Panc1 (cell line): ENCODE results near the gene ADH1A. TPM values are rescaled to one million over a fixed set of nuclear protein-coding genes. Genes with fewer than 3 reads are reported as not detected.
"Not testable (repeated sequence)": the region's sequence is repeated elsewhere in the genome, so short reads cannot be mapped to it uniquely, and the experiment has no call there.

ENCODE experiments used
- ATAC-seq: fragments of 200-7000 bp; cut with Tn5 transposase; 2 replicates; pipeline ENCODE4 v1.9.1; 2020; ENCODE audit warnings: mild to moderate bottlenecking, moderate library complexity
- BruUV-seq: library from RNA; stranded (reverse); fragments of 400-500 nt; replicated peaks from 2 replicates; lab custom pipeline; 2021; lab: Mats Ljungman, UMichigan
- CTCF ChIA-PET: fragments of 300-600 bp; sonication (Branson Sonifier 250); formaldehyde crosslinking; loops from one replicate; lab custom pipeline; 2022; ENCODE audit warnings: antibody characterized with exemption; lab: Charles Lee
- POLR2A ChIA-PET: fragments of 300-600 bp; sonication (Branson Sonifier 250); formaldehyde crosslinking; loops from one replicate; lab custom pipeline; 2022; ENCODE audit warnings: antibody characterized with exemption; lab: Charles Lee
- DNase-seq: peaks from one replicate; pipeline ENCODE4 v3.0.0-alpha.2; 2010; ENCODE audit warnings: low read depth, low spot score
- H3K27ac ChIP-seq: 2 replicates; pipeline ENCODE4 v1.5.1; 2011; ENCODE audit warnings: mild to moderate bottlenecking, low read length, inconsistent platforms
- H3K27me3 ChIP-seq: fragments of 200-500 bp; sonication (Bioruptor generic); 2 replicates; pipeline ENCODE4 v1.6.0; 2014; ENCODE audit warnings: low read length, inconsistent platforms; ENCODE audit not compliant: control insufficient read depth, insufficient read depth
- H3K36me3 ChIP-seq: fragments of 200-500 bp; sonication (Bioruptor generic); 2 replicates; pipeline ENCODE4 v1.5.1; 2014; ENCODE audit warnings: inconsistent platforms, mild to moderate bottlenecking, low read length, moderate library complexity; ENCODE audit not compliant: control insufficient read depth, insufficient read depth
- H3K4me1 ChIP-seq: 2 replicates; pipeline ENCODE4 v1.5.1; 2011; ENCODE audit warnings: inconsistent platforms, mild to moderate bottlenecking, low read length, moderate library complexity; ENCODE audit not compliant: control insufficient read depth, insufficient read depth
- H3K4me3 ChIP-seq, 2 experiments: 2 replicates each; pipeline ENCODE4 v1.5.1; 2011 to 2012; ENCODE audit warnings: low read depth in 2 of 2, low read length in 2 of 2, mild to moderate bottlenecking in 2 of 2, inconsistent platforms in 1 of 2, moderate library complexity in 1 of 2
- H3K9me3 ChIP-seq: fragments of 200-500 bp; sonication (Bioruptor generic); 2 replicates; pipeline ENCODE4 v1.5.1; 2014; ENCODE audit warnings: low read depth, mild to moderate bottlenecking, inconsistent platforms, low read length, moderate library complexity; ENCODE audit not compliant: control insufficient read depth, insufficient read depth
- CTCF ChIP-seq: fragments of 450-650 bp; IDR thresholded peaks from 2 replicates; pipeline ENCODE4 v1.5.1; 2017; ENCODE audit warnings: mild to moderate bottlenecking
- POLR2AphosphoS5 ChIP-seq: IDR thresholded peaks from 2 replicates; pipeline ENCODE4 v1.6.1; 2012; ENCODE audit warnings: mild to moderate bottlenecking, low read depth, low read length, moderate library complexity
- REST ChIP-seq, 2 experiments: IDR thresholded peaks; 2 replicates each; pipeline ENCODE4 v1.6.1; 2011 to 2012; ENCODE audit warnings: low read depth in 2 of 2, control low read depth in 1 of 2, low read length in 1 of 2, mild to moderate bottlenecking in 1 of 2, moderate library complexity in 1 of 2; ENCODE audit not compliant: insufficient read depth in 1 of 2
- SIN3A ChIP-seq: IDR thresholded peaks from 2 replicates; pipeline ENCODE4 v1.6.1; 2012; ENCODE audit warnings: low read depth, mild to moderate bottlenecking, low read length, moderate library complexity, borderline replicate concordance; ENCODE audit not compliant: insufficient read depth
- TCF7L2 ChIP-seq: IDR thresholded peaks from 2 replicates; pipeline ENCODE4 v1.6.1; 2011; ENCODE audit warnings: mild to moderate bottlenecking, low read depth, low read length, inconsistent platforms
- in situ Hi-C: cut with HindIII; loops from 2 replicates; pipeline ENCODE4 v1.10.0; 2016; ENCODE audit warnings: low sequenced_read_pairs, low pct_unique_long_range_greater_than_20kb
- intact Hi-C: fragments of 100-400 bp; cut with micrococcal nuclease; formaldehyde crosslinking; loops from one replicate; pipeline ENCODE4 v1.10.0; 2022; ENCODE audit not compliant: unreplicated experiment
- total RNA-seq: library from RNA; stranded (reverse); gene quantifications from one replicate; pipeline ENCODE4 v1.2.1, GENCODE V29; 2021; ENCODE audit not compliant: unreplicated experiment

Gene ADH1A
- total RNA-seq, 1 experiment from 2014 or later: not detected

GRCh38 chr4:99234331-99235010 lies 56.3 kb downstream of the ADH1A start:
- DNase-seq (no peak), ATAC-seq (no peak)
- no peaks in the 10 kb centered on the region for H3K9me3 ChIP-seq
- no peaks in the 10 kb centered on the region for H3K36me3 ChIP-seq
- CTCF ChIA-PET: no interaction called here
- in situ Hi-C loops: no loop called here
- no peak for TF ChIP-seq CTCF
- no peak for TF ChIP-seq SIN3A
- TF ChIP-seq POLR2AphosphoS5: no peak
- TF ChIP-seq REST (IDR thresholded peaks at IDR 0.05; ENCODE audit: insufficient read depth in 1 of 2, low read depth in 2 of 2, low read length in 1 of 2): no peak
- TF ChIP-seq TCF7L2: no peak
- H3K27ac ChIP-seq: no peak overlapping the region
- H3K27me3 ChIP-seq: no peaks in the 10 kb centered on the region
- BruUV-seq: no TSS peak
- POLR2A ChIA-PET: no interaction called here
- no peaks in the 10 kb centered on the region for H3K4me1 ChIP-seq
- intact Hi-C loops: no loop called here
- no peak overlapping the region for H3K4me3 ChIP-seq

GRCh38 chr4:99233397-99233796 lies 57.4 kb downstream of the ADH1A start:
- H3K4me3 ChIP-seq, H3K4me1 ChIP-seq, in situ Hi-C loops, H3K27ac ChIP-seq, ATAC-seq, DNase-seq, H3K36me3 ChIP-seq, BruUV-seq, H3K27me3 ChIP-seq, POLR2A ChIA-PET, intact Hi-C loops, CTCF ChIA-PET, H3K9me3 ChIP-seq: not testable (repeated sequence)

- DNase-seq, H3K27ac ChIP-seq, POLR2A ChIA-PET, H3K4me1 ChIP-seq, CTCF ChIA-PET, BruUV-seq, in situ Hi-C loops, H3K36me3 ChIP-seq, H3K9me3 ChIP-seq, H3K4me3 ChIP-seq, ATAC-seq, intact Hi-C loops, H3K27me3 ChIP-seq: not testable (repeated sequence)
Observed at GRCh38 chr4:99228706-99229105, 62.1 kb downstream of the ADH1A start.

- intact Hi-C loops: not testable (repeated sequence)
Observed at GRCh38 chr4:99227646-99228045, 63.1 kb downstream of the ADH1A start.

More at GRCh38 chr4:99227646-99228045, 63.1 kb downstream of the ADH1A start:
- H3K27ac ChIP-seq, H3K4me3 ChIP-seq, H3K4me1 ChIP-seq, H3K36me3 ChIP-seq, H3K27me3 ChIP-seq, in situ Hi-C loops, BruUV-seq, ATAC-seq, DNase-seq, POLR2A ChIA-PET, H3K9me3 ChIP-seq: not testable (repeated sequence)
- CTCF ChIA-PET: interaction anchor here (0.6 kb wide), 1 partner anchor 778 kb away, joined by 3 read pairs; no protein-coding TSS in a partner anchor
